ENCODE measurements around the gene CDK2.
A peak's percentile ranks its signal among the peaks of the same experiment; 100 is the strongest.

CDK2 gene

DNA sequence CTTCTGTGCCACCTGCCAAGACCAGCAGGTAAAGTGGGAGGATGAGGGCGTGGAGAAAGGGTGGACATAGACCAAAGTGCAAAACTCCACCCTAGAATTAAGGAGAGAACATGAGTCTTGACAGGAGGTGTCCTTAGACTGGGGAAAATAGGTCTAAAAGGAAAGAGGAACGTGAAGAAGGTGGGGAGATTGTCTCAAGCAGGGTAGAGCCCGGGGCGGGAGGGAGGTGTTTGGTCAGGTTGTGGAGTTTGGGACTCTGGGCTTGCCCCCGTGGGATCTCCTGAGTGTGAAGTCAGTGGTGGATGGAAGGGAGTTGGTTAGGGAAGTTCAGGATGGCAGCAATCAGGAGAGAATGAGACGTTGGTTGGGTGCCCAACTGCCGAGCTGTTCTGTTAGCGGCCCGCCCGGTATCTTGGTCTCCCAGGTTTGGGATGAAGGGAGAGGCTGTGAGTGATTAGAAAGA lies 35.3 kb upstream of the CDK2 start:
- Histone ChIP-seq H3K9me3 (ENCODE audit: insufficient read depth, low read length, severe bottlenecking) (no peaks in the 10 kb centered on the region), H3K27ac (ENCODE audit: low read length) (peak overlapping the region; percentile 96), H3K4me3 (ENCODE audit: low read depth in 1 of 2, low read length in 2 of 2) (peak overlapping the region; percentile 74 to 80), H3K79me2 (ENCODE audit: insufficient read depth, low read length) (peaks cover 79% of the 10 kb centered on the region), H3K27me3 (ENCODE audit: insufficient read depth, low read length, poor library complexity) (no peaks in the 10 kb centered on the region), H3K4me1 (ENCODE audit: insufficient read depth, low read length) (peaks cover 64% of the 10 kb centered on the region), H3K9ac (ENCODE audit: low read depth, low read length) (peak overlapping the region; percentile 88), H3K4me2 (ENCODE audit: insufficient read depth, low read length) (peak overlapping the region; percentile 94), H3K36me3 (ENCODE audit: insufficient read depth, low read length) (peaks cover 47% of the 10 kb centered on the region), H4K20me1 (ENCODE audit: insufficient read depth, low read length) (peaks cover 45% of the 10 kb centered on the region), H2AFZ (ENCODE audit: low read depth, low read length) (peak overlapping the region; percentile 52)
- ATAC-seq (ENCODE audit: insufficient read depth, low read depth) (no peak), DNase-seq (no peak)
- TF ChIP-seq, protein P1, sequence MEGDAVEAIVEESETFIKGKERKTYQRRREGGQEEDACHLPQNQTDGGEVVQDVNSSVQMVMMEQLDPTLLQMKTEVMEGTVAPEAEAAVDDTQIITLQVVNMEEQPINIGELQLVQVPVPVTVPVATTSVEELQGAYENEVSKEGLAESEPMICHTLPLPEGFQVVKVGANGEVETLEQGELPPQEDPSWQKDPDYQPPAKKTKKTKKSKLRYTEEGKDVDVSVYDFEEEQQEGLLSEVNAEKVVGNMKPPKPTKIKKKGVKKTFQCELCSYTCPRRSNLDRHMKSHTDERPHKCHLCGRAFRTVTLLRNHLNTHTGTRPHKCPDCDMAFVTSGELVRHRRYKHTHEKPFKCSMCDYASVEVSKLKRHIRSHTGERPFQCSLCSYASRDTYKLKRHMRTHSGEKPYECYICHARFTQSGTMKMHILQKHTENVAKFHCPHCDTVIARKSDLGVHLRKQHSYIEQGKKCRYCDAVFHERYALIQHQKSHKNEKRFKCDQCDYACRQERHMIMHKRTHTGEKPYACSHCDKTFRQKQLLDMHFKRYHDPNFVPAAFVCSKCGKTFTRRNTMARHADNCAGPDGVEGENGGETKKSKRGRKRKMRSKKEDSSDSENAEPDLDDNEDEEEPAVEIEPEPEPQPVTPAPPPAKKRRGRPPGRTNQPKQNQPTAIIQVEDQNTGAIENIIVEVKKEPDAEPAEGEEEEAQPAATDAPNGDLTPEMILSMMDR (IDR thresholded peaks at IDR 0.05; ENCODE audit: borderline replicate concordance, extremely low read depth, low read length, poor library complexity, severe bottlenecking) = no peak
- TF ChIP-seq EZH2 (IDR thresholded peaks at IDR 0.05; ENCODE audit: borderline replicate concordance, low read depth, low read length, severe bottlenecking) = no peak

DNA sequence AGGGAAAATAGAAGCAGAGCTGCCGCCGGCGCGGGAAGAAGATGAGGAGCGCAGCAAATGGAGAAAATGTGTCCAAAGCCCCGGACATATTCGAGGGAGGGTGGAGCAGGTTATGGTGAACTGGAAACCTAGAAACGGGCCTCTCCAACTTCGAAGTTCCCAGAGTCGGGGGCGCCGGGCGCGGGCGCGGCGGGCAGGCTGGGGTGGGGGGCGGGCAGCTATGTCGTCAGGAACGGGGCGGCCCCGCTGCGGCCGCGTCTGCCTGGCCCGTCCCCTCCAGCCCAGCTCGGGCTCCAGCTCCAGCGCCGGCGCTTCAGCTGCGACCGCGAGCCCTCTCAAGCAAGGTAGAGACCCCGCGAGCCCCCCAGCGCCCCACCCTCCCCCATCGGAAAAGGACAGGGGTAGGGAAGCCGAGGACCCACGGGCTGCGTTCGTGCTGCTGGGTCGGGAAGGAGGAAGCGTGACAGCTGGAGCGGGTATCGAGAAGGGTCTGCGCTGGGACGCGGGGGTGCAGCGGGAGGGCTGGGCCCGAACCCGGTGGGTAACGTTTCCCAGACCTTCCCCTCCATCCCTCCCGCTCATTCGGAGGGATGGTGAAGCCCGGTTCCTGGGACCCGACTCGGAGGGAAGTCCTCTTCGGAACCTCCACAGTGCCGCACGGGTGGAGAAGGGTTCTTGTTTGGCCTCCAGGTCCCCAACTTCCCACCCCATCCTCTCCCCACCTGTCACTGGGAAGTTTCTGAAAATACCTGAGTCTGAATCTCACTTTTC lies 34.7 kb upstream of the CDK2 start:
- no peak for ATAC-seq (ENCODE audit: insufficient read depth, low read depth)
- peaks cover 53% of the 10 kb centered on the region for H3K36me3 ChIP-seq (ENCODE audit: insufficient read depth, low read length)
- H3K9ac ChIP-seq (ENCODE audit: low read depth, low read length) = peak overlapping the region; percentile 88
- peaks cover 77% of the 10 kb centered on the region for H3K79me2 ChIP-seq (ENCODE audit: insufficient read depth, low read length)
- peaks cover 61% of the 10 kb centered on the region for H3K4me1 ChIP-seq (ENCODE audit: insufficient read depth, low read length)
- H3K27me3 ChIP-seq (ENCODE audit: insufficient read depth, low read length, poor library complexity) = no peaks in the 10 kb centered on the region
- peak overlapping the region; percentile 94 for H3K4me2 ChIP-seq (ENCODE audit: insufficient read depth, low read length)
- H3K9me3 ChIP-seq (ENCODE audit: insufficient read depth, low read length, severe bottlenecking) = no peaks in the 10 kb centered on the region
- peak overlapping the region; percentile 52 for H2AFZ ChIP-seq (ENCODE audit: low read depth, low read length)
- DNase-seq = peak; percentile 59
- H3K27ac ChIP-seq (ENCODE audit: low read length) = peak overlapping the region; percentile 96
- peak overlapping the region; percentile 74 to 80 for H3K4me3 ChIP-seq (ENCODE audit: low read depth in 1 of 2, low read length in 2 of 2)
- TF ChIP-seq EZH2 (IDR thresholded peaks at IDR 0.05; ENCODE audit: borderline replicate concordance, low read depth, low read length, severe bottlenecking) = no peak
- TF ChIP-seq, protein P1 (IDR thresholded peaks at IDR 0.05; ENCODE audit: borderline replicate concordance, extremely low read depth, low read length, poor library complexity, severe bottlenecking) = no peak
- peaks cover 49% of the 10 kb centered on the region for H4K20me1 ChIP-seq (ENCODE audit: insufficient read depth, low read length)

DNA sequence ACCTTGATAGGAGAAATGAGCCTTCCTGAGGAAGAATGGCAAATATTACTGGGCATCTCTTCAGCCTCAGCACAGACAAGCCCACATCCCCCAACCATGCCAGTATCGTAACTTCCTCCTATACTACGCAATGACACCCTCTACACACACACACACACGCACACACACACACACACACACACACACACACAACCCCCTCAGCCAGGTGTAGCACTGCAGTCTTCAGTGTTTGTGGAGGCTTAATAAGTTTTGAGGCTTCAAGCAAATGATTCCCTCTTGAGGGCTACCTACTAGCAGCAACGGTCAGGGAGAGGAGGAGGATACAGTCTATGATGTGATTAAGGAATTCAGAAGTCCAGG lies 34.1 kb upstream of the CDK2 start:
- H3K4me2 ChIP-seq (ENCODE audit: insufficient read depth, low read length) = peak overlapping the region; percentile 94
- no peaks in the 10 kb centered on the region for H3K9me3 ChIP-seq (ENCODE audit: insufficient read depth, low read length, severe bottlenecking)
- TF ChIP-seq, protein P1 (IDR thresholded peaks at IDR 0.05; ENCODE audit: borderline replicate concordance, extremely low read depth, low read length, poor library complexity, severe bottlenecking) = no peak
- no peak for TF ChIP-seq EZH2 (IDR thresholded peaks at IDR 0.05; ENCODE audit: borderline replicate concordance, low read depth, low read length, severe bottlenecking)
- H3K27me3 ChIP-seq (ENCODE audit: insufficient read depth, low read length, poor library complexity) = no peaks in the 10 kb centered on the region
- peak; percentile 53 for DNase-seq
- no peak overlapping the region for H2AFZ ChIP-seq (ENCODE audit: low read depth, low read length)
- H3K4me1 ChIP-seq (ENCODE audit: insufficient read depth, low read length) = peaks cover 61% of the 10 kb centered on the region
- H4K20me1 ChIP-seq (ENCODE audit: insufficient read depth, low read length) = peaks cover 54% of the 10 kb centered on the region
- H3K9ac ChIP-seq (ENCODE audit: low read depth, low read length) = peak overlapping the region; percentile 88
- no peak for ATAC-seq (ENCODE audit: insufficient read depth, low read depth)
- H3K4me3 ChIP-seq (ENCODE audit: low read depth in 1 of 2, low read length in 2 of 2) = peak overlapping the region; percentile 74 to 80; a peak in 3 of 4 replicates
- peaks cover 55% of the 10 kb centered on the region for H3K36me3 ChIP-seq (ENCODE audit: insufficient read depth, low read length)
- H3K27ac ChIP-seq (ENCODE audit: low read length) = peak overlapping the region; percentile 96
- peaks cover 77% of the 10 kb centered on the region for H3K79me2 ChIP-seq (ENCODE audit: insufficient read depth, low read length)

Measured in DND-41 (cell line).